DND-41 (cell line): ENCODE measurements around the gene LSG1.

ENCODE experiments used
- CTCF ChIP-seq: IDR thresholded peaks from 2 replicates; pipeline ENCODE4 v1.5.1; 2012; ENCODE audit warnings: borderline replicate concordance, low read length, moderate library complexity, mild to moderate bottlenecking; ENCODE audit not compliant: poor library complexity, severe bottlenecking; ENCODE audit errors: extremely low read depth
- EZH2 ChIP-seq: IDR thresholded peaks from 3 replicates; pipeline ENCODE4 v1.6.1; 2012; ENCODE audit warnings: borderline replicate concordance, low read depth, mild to moderate bottlenecking, moderate library complexity, low read length, inconsistent platforms; ENCODE audit not compliant: severe bottlenecking

- no peak for TF ChIP-seq EZH2
- no peak for TF ChIP-seq CTCF
Observed at GRCh38 chr3:194685718-194686413, 13.9 kb upstream of the LSG1 start, which contains the start of gene FAM43A.
